Measurements from ENCODE around the gene MYH16. TPM values are rescaled to one million over a fixed set of nuclear protein-coding genes. Genes with fewer than 3 reads are reported as not detected.
"Not testable (repeated sequence)": the region's sequence is repeated elsewhere in the genome, so short reads cannot be mapped to it uniquely, and the experiment has no call there.

MYH16 gene
- total and polyA plus RNA-seq, 10 of the 15 experiments (the other 5 are each of a cell fraction or from before 2014, with no cell fraction given), result 0.03 to 0.33 (median 0.04) TPM; not detected in 3

GRCh38 chr7:99320371-99320770, 47.7 kb downstream of the MYH16 start (continued):
- TF ChIP-seq MLLT1 (IDR thresholded peaks at IDR 0.05) (no peak), BACH1 (IDR thresholded peaks at IDR 0.05; ENCODE audit: borderline replicate concordance) (no peak), ZNF384 (IDR thresholded peaks at IDR 0.05; ENCODE audit: borderline replicate concordance, low read depth, low read length) (no peak), MXI1 (IDR thresholded peaks at IDR 0.05; ENCODE audit: low read depth, low read length) (no peak), BMI1 (IDR thresholded peaks at IDR 0.05; ENCODE audit: borderline replicate concordance) (no peak), SMC3 (IDR thresholded peaks at IDR 0.05; ENCODE audit: borderline replicate concordance, low read length) (no peak), SUPT20H (IDR thresholded peaks at IDR 0.05; ENCODE audit: borderline replicate concordance, control insufficient read depth, low read depth, low read length) (no peak), POU2F2 (IDR thresholded peaks at IDR 0.05; ENCODE audit: borderline replicate concordance, low read depth, low read length) (no peak), EZH2 (IDR thresholded peaks at IDR 0.05; ENCODE audit: borderline replicate concordance, control insufficient read depth, low read depth, low read length) (no peak), CREB1 (IDR thresholded peaks at IDR 0.05; ENCODE audit: low read depth) (no peak)

DNA sequence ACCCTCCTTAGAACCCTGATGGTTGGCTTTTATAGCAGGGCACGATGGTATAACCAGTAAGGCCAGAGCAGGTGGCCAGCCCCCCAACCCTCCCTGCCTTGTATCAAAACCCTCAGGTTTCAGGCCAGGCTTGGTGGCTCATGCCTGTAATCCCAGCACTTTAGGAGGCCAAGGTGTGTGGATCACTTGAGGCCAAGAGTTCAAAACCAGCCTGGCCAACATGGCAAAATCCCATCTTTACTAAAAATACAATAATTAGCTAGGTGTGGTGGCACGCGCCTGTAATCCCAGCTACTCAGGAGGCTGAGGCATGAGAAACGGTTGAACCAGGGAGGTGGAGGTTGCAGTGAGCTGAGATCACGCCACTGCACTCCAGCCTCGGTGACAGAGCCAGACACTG, 50.0 kb downstream of the MYH16 start:
- in situ Hi-C loops (cut with MboI); H3K27me3 ChIP-seq (replicated peaks in 1 of 2; ENCODE audit: control insufficient read depth in 2 of 2, insufficient read depth in 2 of 2, low read length in 1 of 2); H2AFZ ChIP-seq (ENCODE audit: control insufficient read depth, low read depth, low read length); DNase-seq (ENCODE audit: low read depth, low spot score); ATAC-seq; H3K4me1 ChIP-seq (ENCODE audit: control insufficient read depth, insufficient read depth, low read length); H3K4me3 ChIP-seq; BruUV-seq (replicated peaks); SMC1A ChIA-PET (ENCODE audit: uncharacterized antibody, unreplicated experiment); H3K9ac ChIP-seq (ENCODE audit: control insufficient read depth, insufficient read depth, low read length); H3K9me3 ChIP-seq (replicated peaks; ENCODE audit: control insufficient read depth, insufficient read depth, low read length); H3K36me3 ChIP-seq (ENCODE audit: control insufficient read depth in 2 of 2, insufficient read depth in 2 of 2, low read length in 1 of 2); H3K4me2 ChIP-seq (ENCODE audit: control insufficient read depth, insufficient read depth); intact Hi-C loops (cut with micrococcal nuclease; ENCODE audit: unreplicated experiment); H4K20me1 ChIP-seq (ENCODE audit: control insufficient read depth, insufficient read depth); H3K27ac ChIP-seq (ENCODE audit: control insufficient read depth, insufficient read depth); POLR2A ChIA-PET; FAIRE-seq: not testable (repeated sequence)
- RAD21 ChIA-PET (ENCODE audit: unreplicated experiment), result interaction anchor here (1.1 kb wide), 1 partner anchor 13 kb away, joined by 3 read pairs; no protein-coding TSS in a partner anchor
- CTCF ChIA-PET, result interaction anchor here (2.3 kb wide), 1 partner anchor 9 kb away, joined by 12 read pairs; no protein-coding TSS in a partner anchor
- H3K79me2 ChIP-seq (ENCODE audit: control insufficient read depth, insufficient read depth, low read length), result peaks cover 32% of the 10 kb centered on the region
- 96% methylated on average over 6 of the region's 6 CpGs for WGBS (ENCODE audit: insufficient coverage, insufficient replicate concordance, low lambda C conversion rate, missing lambda C conversion rate)
